Ishikawa (cell line): ENCODE measurements around the gene DCAF5.

Experiments
- CEBPB ChIP-seq: IDR thresholded peaks from 2 replicates; pipeline ENCODE4 v1.6.1; 2012
- CREB1 ChIP-seq: IDR thresholded peaks from 2 replicates; pipeline ENCODE4 v1.6.1; 2012; ENCODE audit warnings: low read depth
- EGR1 ChIP-seq: IDR thresholded peaks from 2 replicates; pipeline ENCODE4 v1.6.1; 2012
- EP300 ChIP-seq: IDR thresholded peaks from 2 replicates; pipeline ENCODE4 v1.6.1; 2012; ENCODE audit warnings: borderline replicate concordance
- FOXM1 ChIP-seq: IDR thresholded peaks from 2 replicates; pipeline ENCODE4 v1.6.1; 2012; ENCODE audit warnings: low read depth, borderline replicate concordance
- MAX ChIP-seq: IDR thresholded peaks from 2 replicates; pipeline ENCODE4 v1.6.1; 2012
- NFIC ChIP-seq: IDR thresholded peaks from 2 replicates; pipeline ENCODE4 v1.6.1; 2012
- RAD21 ChIP-seq: IDR thresholded peaks from 2 replicates; pipeline ENCODE4 v1.6.1; 2012; ENCODE audit warnings: low read depth
- TAF1 ChIP-seq: IDR thresholded peaks from 2 replicates; pipeline ENCODE4 v1.6.1; 2012; ENCODE audit warnings: low read depth, mild to moderate bottlenecking
- TCF12 ChIP-seq: IDR thresholded peaks from 2 replicates; pipeline ENCODE4 v1.6.1; 2012; ENCODE audit warnings: low read depth
- TEAD4 ChIP-seq: IDR thresholded peaks from 2 replicates; pipeline ENCODE4 v1.6.1; 2012
- YY1 ChIP-seq: IDR thresholded peaks from 2 replicates; pipeline ENCODE4 v1.6.1; 2012; ENCODE audit warnings: low read depth
- ZBTB7A ChIP-seq: IDR thresholded peaks from 2 replicates; pipeline ENCODE4 v1.6.1; 2012; ENCODE audit warnings: low read depth
- TF ChIP-seq, protein P1 (sequence below): IDR thresholded peaks from 2 replicates; pipeline ENCODE4 v1.6.1; 2012
- TF ChIP-seq, protein P2 (sequence below): IDR thresholded peaks from 2 replicates; pipeline ENCODE4 v1.6.1; 2012; ENCODE audit warnings: low read depth, mild to moderate bottlenecking

DCAF5 gene

GRCh38 chr14:69107407-69108003 is 45.4 kb downstream of the DCAF5 start:
- TF ChIP-seq TEAD4 (peak; percentile 44; the same call in 1 of the 2 replicates), RAD21 (peak; percentile 88), TCF12 (no peak), NFIC (peak; percentile 86)

- TF ChIP-seq TEAD4: no peak
- TF ChIP-seq TCF12: no peak
- TF ChIP-seq CEBPB: no peak
- TF ChIP-seq NFIC: no peak
- no peak for TF ChIP-seq FOXM1
- TF ChIP-seq EGR1: no peak
- no peak for TF ChIP-seq ZBTB7A
- TF ChIP-seq, protein P1, sequence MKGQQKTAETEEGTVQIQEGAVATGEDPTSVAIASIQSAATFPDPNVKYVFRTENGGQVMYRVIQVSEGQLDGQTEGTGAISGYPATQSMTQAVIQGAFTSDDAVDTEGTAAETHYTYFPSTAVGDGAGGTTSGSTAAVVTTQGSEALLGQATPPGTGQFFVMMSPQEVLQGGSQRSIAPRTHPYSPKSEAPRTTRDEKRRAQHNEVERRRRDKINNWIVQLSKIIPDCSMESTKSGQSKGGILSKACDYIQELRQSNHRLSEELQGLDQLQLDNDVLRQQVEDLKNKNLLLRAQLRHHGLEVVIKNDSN: no peak
- TF ChIP-seq YY1: no peak
- no peak for TF ChIP-seq RAD21
- no peak for TF ChIP-seq EP300
- no peak for TF ChIP-seq CREB1
- no peak for TF ChIP-seq MAX
- no peak for TF ChIP-seq TAF1
- TF ChIP-seq, protein P2, sequence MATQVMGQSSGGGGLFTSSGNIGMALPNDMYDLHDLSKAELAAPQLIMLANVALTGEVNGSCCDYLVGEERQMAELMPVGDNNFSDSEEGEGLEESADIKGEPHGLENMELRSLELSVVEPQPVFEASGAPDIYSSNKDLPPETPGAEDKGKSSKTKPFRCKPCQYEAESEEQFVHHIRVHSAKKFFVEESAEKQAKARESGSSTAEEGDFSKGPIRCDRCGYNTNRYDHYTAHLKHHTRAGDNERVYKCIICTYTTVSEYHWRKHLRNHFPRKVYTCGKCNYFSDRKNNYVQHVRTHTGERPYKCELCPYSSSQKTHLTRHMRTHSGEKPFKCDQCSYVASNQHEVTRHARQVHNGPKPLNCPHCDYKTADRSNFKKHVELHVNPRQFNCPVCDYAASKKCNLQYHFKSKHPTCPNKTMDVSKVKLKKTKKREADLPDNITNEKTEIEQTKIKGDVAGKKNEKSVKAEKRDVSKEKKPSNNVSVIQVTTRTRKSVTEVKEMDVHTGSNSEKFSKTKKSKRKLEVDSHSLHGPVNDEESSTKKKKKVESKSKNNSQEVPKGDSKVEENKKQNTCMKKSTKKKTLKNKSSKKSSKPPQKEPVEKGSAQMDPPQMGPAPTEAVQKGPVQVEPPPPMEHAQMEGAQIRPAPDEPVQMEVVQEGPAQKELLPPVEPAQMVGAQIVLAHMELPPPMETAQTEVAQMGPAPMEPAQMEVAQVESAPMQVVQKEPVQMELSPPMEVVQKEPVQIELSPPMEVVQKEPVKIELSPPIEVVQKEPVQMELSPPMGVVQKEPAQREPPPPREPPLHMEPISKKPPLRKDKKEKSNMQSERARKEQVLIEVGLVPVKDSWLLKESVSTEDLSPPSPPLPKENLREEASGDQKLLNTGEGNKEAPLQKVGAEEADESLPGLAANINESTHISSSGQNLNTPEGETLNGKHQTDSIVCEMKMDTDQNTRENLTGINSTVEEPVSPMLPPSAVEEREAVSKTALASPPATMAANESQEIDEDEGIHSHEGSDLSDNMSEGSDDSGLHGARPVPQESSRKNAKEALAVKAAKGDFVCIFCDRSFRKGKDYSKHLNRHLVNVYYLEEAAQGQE: no peak
These were observed 46.5 kb downstream of the DCAF5 start for GRCh38 chr14:69106451-69106850.

GRCh38 chr14:69105326-69105725 is 47.6 kb downstream of the DCAF5 start:
- no peak for TF ChIP-seq ZBTB7A

DNA sequence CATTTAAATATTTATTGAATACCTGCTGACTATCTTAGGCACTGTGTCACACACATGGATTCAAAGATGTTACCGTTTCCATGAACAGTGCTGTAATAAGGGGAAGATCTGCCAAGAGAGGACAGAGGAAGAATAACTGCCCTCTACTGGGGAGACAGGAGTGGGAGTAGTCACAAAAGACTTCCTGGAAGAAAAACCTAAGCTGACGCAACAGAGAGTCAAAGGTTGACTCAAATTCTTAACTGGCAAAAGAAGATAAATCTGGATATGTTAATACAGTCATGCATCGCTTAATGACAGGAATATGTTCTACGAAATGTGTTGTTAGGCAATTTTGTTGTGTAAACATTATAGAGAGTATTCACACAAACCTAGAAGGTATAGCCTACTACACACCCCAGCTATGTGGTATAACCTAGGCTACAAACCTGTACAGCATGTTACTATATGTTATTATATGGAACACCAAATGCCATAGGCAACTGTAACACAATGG is 51.5 kb downstream of the DCAF5 start:
- TF ChIP-seq RAD21: peak; percentile 27; the same call in 1 of the 2 replicates
- TF ChIP-seq CEBPB: peak; percentile 53; the same call in 1 of the 2 replicates
- TF ChIP-seq TAF1: no peak

DNA sequence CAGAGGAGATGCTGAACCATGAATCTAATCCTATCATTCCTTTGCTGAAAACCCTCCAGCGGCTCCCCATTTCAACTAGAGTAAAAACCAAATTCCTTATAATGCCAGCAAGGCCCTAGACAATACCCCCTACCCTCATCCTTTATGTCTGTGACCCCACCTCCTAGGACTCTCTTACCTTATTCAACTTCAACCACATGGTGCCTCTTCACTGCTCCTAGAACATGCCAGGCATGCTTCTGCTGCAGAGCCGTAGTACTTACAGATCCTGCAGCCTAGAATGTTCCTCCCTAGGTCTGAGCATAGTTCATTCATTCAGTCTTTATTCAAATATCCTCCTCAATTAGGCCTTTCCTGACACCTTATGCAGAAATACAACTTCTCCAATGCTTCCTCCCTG is 54.9 kb downstream of the DCAF5 start:
- TF ChIP-seq, protein P2: no peak
- TF ChIP-seq TEAD4 (no peak), EP300 (no peak), NFIC (no peak), FOXM1 (no peak), MAX (no peak), TAF1 (no peak), ZBTB7A (no peak), RAD21 (no peak), CEBPB (no peak), TCF12 (no peak), YY1 (no peak), EGR1 (no peak)
- TF ChIP-seq, protein P1: no peak

- TF ChIP-seq EGR1 (no peak), NFIC (no peak), TCF12 (no peak), MAX (no peak), FOXM1 (no peak), RAD21 (no peak), TEAD4 (no peak), CREB1 (no peak), YY1 (no peak), EP300 (no peak), TAF1 (no peak), CEBPB (no peak), ZBTB7A (no peak)
- TF ChIP-seq, protein P1: no peak
These were observed 56.0 kb downstream of the DCAF5 start for GRCh38 chr14:69096781-69097475.
